Islet precursor cell (in vitro differentiated cells): ENCODE results near the gene LDLRAD3.

ENCODE experiments used
- DNase-seq: peaks from one replicate; pipeline ENCODE4 v3.0.0-alpha.2; 2018

LDLRAD3 gene

DNA sequence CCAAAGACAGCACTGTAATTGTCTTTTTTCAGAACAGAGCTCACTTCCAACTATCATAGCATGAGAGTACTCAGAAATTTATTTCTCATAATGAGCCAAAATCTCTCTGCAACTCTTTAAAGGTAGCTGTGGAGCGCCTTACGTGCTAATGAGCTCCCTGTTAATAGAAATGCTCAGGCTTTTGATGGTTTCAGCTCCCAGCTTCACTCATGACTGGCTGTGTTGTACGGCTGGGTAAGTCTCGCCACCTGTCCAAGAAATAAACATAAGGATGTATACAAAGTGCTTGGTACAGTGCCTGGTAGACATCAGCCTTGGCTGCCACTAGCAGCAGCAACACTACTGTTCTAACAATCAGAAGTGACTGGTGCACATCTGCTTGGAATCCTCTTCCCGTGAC, 109.4 kb downstream of the LDLRAD3 start:
- no peak for DNase-seq

DNA sequence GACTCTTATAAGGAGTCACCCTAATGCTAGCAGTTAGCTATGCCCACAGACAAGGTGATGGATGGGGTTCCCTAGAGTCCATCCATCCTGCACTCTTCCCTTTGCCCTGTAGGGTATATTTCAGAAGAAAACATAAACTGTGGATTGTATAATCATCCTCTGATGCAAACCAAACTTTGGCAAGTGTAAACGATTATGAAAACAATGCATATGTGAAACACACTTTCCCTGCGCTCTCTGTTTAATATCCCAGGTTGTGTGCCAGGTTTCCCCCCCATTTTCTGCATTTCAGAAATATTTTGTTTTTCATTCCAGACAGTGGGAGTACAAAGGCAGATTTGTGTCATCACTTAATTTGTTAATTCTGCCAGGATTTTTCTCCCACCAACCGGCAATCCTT, 110.0 kb downstream of the LDLRAD3 start:
- DNase-seq: no peak

DNA sequence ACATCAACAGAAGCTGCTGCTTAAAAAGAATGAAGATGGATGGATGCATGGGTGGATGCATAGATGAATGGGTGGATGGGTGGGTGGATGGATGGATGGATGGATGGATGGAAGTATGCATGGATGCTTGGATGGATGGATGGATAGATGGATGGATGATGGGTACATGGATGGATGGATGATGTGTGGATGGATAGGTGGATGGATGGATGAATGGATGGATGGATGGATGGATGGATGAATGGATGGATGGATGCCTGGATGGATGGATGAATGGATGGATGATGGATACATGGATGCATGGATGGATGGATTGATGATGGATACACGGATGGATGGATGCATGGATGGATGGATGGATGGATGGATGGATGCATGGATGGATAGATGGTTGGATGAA, 110.8 kb downstream of the LDLRAD3 start:
- no peak for DNase-seq

- DNase-seq: peak; percentile 71
These were observed 112.4 kb downstream of the LDLRAD3 start for GRCh38 chr11:36056160-36056751.

- DNase-seq: no peak
These were observed 113.6 kb downstream of the LDLRAD3 start for GRCh38 chr11:36057379-36058042.

- no peak for DNase-seq
These were observed 115.8 kb downstream of the LDLRAD3 start for GRCh38 chr11:36059660-36060059.

DNA sequence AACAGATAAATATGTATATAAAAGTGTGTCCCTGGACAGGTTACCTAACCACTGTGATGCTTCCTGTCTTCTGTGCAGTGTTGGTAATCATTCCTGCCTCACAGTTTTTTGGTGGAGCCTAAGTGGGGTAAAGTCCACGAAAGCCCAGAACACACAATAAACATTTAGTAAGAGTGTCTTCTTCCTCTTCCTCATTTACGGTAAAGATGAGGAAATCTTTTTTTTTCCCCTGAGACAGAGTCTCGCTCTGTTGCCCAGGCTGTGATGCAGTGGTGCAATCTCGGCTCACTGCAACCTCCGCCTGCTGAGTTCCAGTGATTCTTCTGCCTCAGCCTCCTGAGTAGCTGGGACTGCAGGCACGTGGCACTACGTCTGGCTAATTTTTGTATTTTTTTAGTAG, 117.1 kb downstream of the LDLRAD3 start:
- DNase-seq: peak; percentile 6

DNA sequence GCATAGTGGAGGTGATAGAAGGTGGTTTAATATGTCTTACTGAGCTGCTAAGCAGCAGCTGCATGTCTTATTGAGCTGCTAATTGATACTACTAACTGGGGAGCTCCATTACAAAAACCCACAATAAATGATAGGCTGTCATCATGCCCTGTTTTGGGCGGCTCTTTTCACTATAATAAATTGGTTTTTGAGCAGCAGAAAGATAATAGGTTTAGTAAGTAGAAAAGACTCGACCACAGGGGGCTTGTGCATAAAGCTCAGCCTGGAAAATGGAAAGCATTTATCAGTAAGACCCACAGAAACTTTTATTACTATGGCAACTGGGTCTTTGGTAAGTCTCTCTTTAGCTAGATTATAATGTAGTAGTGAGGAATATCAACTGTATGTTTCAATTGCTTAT, 117.6 kb downstream of the LDLRAD3 start:
- peak; percentile 12 for DNase-seq

- no peak for DNase-seq
These were observed 119.0 kb downstream of the LDLRAD3 start for GRCh38 chr11:36062796-36063365.

DNA sequence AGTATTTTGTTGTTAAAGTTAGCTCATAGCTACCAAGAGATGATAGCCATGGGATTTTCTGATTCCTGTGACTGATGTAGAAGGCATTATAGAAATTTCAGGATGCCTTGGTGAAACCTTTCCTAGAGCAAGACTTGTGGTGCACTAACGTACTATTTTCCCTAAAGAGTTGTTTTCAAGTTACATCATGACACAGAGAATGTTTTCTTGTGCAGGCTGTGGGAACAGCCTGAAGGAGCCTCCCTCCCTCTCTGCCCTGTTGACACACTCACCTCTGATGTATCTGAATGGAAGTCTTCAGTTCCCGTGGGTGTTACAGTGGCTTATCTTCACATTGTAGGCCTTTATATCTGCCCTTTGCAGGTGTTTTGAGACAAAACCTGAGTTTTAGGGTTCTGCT, 121.6 kb downstream of the LDLRAD3 start:
- no peak for DNase-seq

- DNase-seq: no peak
These were observed 123.0 kb downstream of the LDLRAD3 start for GRCh38 chr11:36066891-36067290.

GRCh38 chr11:36069576-36070212, 125.8 kb downstream of the LDLRAD3 start:
- peak; percentile 62 for DNase-seq

DNA sequence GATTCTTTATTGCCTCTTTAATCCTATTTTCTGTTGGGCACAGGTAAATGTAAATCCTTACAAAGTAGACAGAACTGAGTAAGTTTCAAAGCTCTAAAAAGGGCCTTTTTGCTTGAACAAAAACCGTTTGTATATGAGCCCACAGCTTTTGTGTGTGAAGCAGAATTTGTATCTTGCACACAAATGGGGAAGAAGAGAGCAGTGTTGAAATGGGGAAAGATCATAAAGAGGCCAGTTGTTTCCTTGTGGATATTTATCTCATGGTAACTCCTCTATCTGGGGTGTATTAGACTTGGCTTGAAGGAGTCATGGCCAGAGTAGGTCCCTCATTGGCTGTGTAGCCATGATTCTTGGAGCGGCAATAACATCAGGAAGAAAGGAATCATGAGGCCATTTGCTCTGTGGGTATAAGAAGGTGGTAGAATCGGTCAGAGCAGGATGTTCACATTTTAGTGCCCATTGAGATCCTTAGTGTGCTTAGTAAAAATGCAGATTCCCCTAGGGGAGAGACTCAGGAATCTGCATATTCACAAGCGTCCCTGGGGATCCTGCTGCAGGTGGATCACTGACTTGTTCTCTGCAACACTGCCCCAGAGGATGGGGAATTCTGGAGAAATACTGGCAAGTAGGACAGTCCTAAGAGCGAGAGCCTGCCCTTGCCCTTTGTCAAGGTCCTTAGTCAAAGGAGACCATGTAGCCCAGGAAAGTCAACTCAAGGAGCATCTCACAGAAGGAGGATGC, 126.5 kb downstream of the LDLRAD3 start:
- no peak for DNase-seq

DNA sequence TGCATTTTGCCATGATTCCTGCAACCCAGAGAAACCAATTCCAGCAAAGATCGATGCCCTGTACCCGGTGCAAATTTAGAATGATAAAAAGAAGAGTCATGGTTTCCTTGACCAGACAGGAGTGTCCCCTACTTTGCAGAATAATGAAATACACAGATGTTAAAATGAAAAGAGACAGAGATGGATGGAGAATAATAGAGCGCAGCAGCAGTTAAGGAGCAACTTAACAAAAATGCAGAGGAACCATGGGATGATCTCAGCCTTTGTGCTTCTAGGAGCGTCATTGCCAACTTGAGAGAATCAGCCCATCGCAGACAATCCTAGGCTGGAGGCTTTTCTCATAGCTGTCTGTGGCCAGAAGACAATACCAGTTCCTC, 127.1 kb downstream of the LDLRAD3 start:
- no peak for DNase-seq

DNA sequence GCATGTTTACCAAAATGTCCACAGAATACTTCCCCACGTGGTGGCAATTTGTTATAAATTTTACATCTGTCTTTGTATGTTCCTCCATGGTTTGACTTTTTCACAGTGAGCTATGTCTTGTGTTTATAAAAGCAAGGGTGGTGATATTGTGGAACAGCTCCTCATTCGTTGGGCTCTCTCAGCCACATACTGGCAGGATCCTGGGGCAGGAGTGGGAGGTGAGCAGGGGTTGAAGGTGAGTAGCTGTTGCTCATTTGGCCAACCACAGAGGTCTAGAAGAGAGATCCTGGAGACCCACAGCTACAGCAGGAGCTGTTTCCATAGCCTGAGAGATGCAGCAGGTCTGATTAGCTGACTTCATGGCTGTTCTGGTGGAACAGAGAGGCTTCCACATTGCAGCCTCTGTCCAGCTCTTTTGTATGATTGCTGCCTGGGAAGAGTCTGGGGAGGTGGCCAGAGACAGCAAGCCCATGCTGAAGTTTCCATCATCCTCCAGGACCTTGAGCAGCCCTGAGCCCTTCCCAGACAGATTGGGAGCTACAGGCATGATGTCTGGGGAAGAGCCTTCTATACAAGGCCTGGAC, 128.1 kb downstream of the LDLRAD3 start:
- DNase-seq: no peak

DNA sequence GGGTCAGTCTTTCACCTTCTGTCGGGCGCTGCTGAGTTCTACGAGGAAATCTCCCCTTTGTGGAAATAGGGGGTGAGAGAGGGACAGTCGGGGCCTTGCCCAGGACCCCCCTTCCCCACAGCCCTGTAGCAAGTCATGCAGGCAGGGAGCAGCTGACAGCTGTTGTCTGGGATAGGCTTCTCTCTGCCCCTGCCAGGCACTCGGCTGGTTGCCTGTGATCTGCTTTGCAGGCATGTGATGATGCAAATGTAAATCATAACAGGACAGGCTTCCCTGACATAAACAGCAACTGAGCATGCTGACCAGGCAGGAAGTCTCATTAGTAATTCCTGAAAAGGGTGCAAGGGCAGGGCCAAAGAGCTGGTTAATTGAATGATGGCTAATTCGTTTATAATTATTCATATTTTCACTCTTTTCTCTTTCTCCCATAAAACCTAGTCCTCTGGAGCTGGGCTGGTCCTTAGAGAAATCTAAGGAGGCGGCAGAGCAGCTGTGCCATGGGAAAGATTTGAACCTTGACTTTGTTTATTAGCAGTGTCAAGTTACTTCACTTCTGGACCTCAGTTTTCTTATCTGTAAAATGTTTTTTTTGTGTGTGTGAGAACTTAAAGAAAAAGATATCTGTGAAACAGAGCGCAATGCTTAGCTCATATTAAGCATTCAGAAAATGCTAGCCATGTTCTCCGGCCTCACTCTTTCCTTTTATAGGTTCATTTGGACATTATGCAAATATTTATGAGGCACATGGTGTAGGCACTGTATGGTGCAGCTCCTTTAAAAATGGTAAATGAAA, 129.7 kb downstream of the LDLRAD3 start:
- DNase-seq: peak; percentile 74

DNA sequence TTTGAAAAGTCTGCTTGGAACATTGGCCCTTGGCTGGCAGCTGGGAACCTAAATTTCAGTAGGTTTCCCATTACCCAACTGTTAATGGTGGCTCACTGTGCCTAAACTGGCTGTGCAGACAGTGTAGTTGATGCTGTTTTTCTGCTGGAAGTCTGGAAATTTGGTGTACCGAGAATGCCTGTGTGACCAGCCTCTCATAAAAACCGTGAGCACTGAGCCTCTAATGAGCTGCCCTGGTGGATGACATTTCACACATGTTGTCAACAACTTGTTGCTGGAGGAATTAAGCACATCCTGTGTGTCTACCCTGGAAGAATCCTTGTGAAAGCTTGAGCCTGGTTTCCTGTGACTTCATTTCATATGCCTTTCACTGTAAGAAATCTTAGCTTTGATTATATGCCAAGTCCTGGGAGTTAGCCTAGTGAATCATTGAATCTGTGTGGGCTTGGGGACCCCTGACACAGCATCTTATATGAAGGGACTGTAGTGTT, 131.1 kb downstream of the LDLRAD3 start:
- DNase-seq: peak; percentile 74

DNA sequence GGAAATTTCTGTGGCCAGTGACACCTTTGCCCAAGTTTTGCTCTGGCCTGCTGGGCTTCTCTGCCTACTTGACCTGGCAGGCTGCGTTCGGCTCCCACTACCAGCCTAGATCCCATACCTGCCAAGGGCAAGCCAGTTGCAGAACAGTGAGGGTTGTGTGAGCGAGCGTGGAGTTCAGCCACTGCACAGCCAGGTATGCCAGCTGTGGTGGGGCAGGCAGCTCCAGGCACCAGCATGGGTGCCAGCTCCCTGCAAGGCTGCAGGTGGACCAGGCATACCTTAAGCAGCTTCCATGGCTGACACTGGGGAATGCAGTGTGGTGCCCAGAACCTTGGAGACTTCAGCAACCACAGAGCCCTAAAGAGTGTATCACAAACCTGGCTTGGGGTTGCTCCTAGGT, 133.5 kb downstream of the LDLRAD3 start:
- no peak for DNase-seq

GRCh38 chr11:36077886-36078685, 134.2 kb downstream of the LDLRAD3 start:
- peak; percentile 76 for DNase-seq

GRCh38 chr11:36078686-36079055, 134.8 kb downstream of the LDLRAD3 start:
- DNase-seq: no peak
